Breast epithelium (tissue), 3 donors: ENCODE data around the gene CHKA.

Source experiments
- POLR2A ChIP-seq: fragments of 450-650 bp; IDR thresholded peaks from one replicate; pipeline ENCODE4 v1.6.1; 2016; ENCODE audit warnings: antibody characterized with exemption, mild to moderate bottlenecking, moderate library complexity
- POLR2AphosphoS5 ChIP-seq, 3 donors: sonication (generic); formaldehyde crosslinking; IDR thresholded peaks; one replicate each; pipeline ENCODE4 v1.6.1; 2017; ENCODE audit warnings: antibody characterized with exemption in 3 of 3
- TF ChIP-seq, protein P1 (sequence below), 3 donors: fragments of 450-650 bp; IDR thresholded peaks; one replicate each; pipeline ENCODE4 v1.5.1; 2016 to 2017; ENCODE audit warnings: antibody characterized with exemption in 3 of 3, mild to moderate bottlenecking in 3 of 3, moderate library complexity in 3 of 3

DNA sequence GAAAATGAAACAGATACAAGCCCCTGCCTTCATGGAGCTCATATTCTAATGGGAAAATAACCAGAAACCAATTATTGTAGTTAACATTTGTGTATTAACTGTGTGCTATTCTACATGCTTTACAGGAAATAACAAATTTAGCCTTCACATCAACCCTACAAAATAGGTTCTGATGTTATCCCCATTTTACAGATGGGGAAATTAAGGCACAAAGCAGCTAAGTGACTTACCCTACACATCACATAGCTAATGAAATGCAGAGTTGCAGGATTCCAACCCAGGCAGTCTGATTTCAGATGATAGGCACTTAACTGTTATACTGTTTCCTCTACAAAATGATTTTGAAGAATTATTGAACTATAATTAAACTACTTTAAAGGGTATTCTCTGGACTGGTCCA lies 48.3 kb upstream of the CHKA start:
- TF ChIP-seq, protein P1, sequence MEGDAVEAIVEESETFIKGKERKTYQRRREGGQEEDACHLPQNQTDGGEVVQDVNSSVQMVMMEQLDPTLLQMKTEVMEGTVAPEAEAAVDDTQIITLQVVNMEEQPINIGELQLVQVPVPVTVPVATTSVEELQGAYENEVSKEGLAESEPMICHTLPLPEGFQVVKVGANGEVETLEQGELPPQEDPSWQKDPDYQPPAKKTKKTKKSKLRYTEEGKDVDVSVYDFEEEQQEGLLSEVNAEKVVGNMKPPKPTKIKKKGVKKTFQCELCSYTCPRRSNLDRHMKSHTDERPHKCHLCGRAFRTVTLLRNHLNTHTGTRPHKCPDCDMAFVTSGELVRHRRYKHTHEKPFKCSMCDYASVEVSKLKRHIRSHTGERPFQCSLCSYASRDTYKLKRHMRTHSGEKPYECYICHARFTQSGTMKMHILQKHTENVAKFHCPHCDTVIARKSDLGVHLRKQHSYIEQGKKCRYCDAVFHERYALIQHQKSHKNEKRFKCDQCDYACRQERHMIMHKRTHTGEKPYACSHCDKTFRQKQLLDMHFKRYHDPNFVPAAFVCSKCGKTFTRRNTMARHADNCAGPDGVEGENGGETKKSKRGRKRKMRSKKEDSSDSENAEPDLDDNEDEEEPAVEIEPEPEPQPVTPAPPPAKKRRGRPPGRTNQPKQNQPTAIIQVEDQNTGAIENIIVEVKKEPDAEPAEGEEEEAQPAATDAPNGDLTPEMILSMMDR (IDR thresholded peaks at IDR 0.05): no peak
- no peak for TF ChIP-seq POLR2A
- TF ChIP-seq POLR2AphosphoS5 (IDR thresholded peaks at IDR 0.05): no peak
